HuH-7 (cell line): ENCODE results near the gene TGFBR1.

Experiments
- DNase-seq: peaks from one replicate; pipeline ENCODE4 v3.0.0; 2011; ENCODE audit warnings: low spot score

The TGFBR1 gene

GRCh38 chr9:99137225-99137624, 32.3 kb downstream of the TGFBR1 start:
- no peak for DNase-seq

- no peak for DNase-seq
Observed at GRCh38 chr9:99137891-99138290, 33.0 kb downstream of the TGFBR1 start.

- DNase-seq: no peak
Observed at GRCh38 chr9:99138424-99139284, 33.7 kb downstream of the TGFBR1 start.

- DNase-seq: no peak
Observed at GRCh38 chr9:99139868-99140267, 35.0 kb downstream of the TGFBR1 start.

GRCh38 chr9:99140685-99141314, 35.9 kb downstream of the TGFBR1 start:
- peak; percentile 33 for DNase-seq

- DNase-seq: no peak
Observed at GRCh38 chr9:99141849-99142248, 36.9 kb downstream of the TGFBR1 start.

GRCh38 chr9:99142275-99142674, 37.4 kb downstream of the TGFBR1 start:
- no peak for DNase-seq

GRCh38 chr9:99143655-99144054, 38.7 kb downstream of the TGFBR1 start:
- DNase-seq: no peak

GRCh38 chr9:99144966-99145365, 40.1 kb downstream of the TGFBR1 start:
- no peak for DNase-seq

GRCh38 chr9:99146574-99146973, 41.7 kb downstream of the TGFBR1 start:
- DNase-seq: no peak

- DNase-seq: no peak
Observed at GRCh38 chr9:99147177-99147576, 42.3 kb downstream of the TGFBR1 start.

GRCh38 chr9:99150451-99151171, 45.7 kb downstream of the TGFBR1 start:
- no peak for DNase-seq

GRCh38 chr9:99154356-99154755, 49.4 kb downstream of the TGFBR1 start:
- DNase-seq: no peak

GRCh38 chr9:99155736-99156135, 50.8 kb downstream of the TGFBR1 start:
- no peak for DNase-seq

- no peak for DNase-seq
Observed at GRCh38 chr9:99158629-99159028, 53.7 kb downstream of the TGFBR1 start.

- DNase-seq: no peak
Observed at GRCh38 chr9:99160173-99160572, 55.3 kb downstream of the TGFBR1 start.

- no peak for DNase-seq
Observed at GRCh38 chr9:99162759-99163364, 57.9 kb downstream of the TGFBR1 start.

- no peak for DNase-seq
Observed at GRCh38 chr9:99166149-99166548, 61.2 kb downstream of the TGFBR1 start.

GRCh38 chr9:99167119-99167518, 62.2 kb downstream of the TGFBR1 start:
- DNase-seq: no peak

- DNase-seq: no peak
Observed at GRCh38 chr9:99167694-99168093, 62.8 kb downstream of the TGFBR1 start.

- no peak for DNase-seq
Observed at GRCh38 chr9:99169086-99169485, 64.2 kb downstream of the TGFBR1 start.

GRCh38 chr9:99169982-99170761, 65.3 kb downstream of the TGFBR1 start:
- DNase-seq: peak; percentile 40
